GM18511 (cell line): ENCODE data around the gene SPDEF.

Experiments
- ATAC-seq: cut with Tn5 transposase; IDR thresholded peaks from one replicate; pipeline ENCODE4 v1.9.1; 2021; ENCODE audit warnings: mild to moderate bottlenecking, moderate library complexity; ENCODE audit not compliant: unreplicated experiment

Gene SPDEF

GRCh38 chr6:34547701-34548644 is 8.2 kb downstream of the SPDEF start:
- no peak for ATAC-seq

GRCh38 chr6:34546551-34547321 is 9.4 kb downstream of the SPDEF start:
- no peak for ATAC-seq

- ATAC-seq = no peak
Measured at GRCh38 chr6:34544776-34545471, 11.2 kb downstream of the SPDEF start.

GRCh38 chr6:34544052-34544604 is 12.0 kb downstream of the SPDEF start:
- no peak for ATAC-seq

- ATAC-seq = no peak
Measured at GRCh38 chr6:34543421-34543820, 12.7 kb downstream of the SPDEF start.

- ATAC-seq = no peak
Measured at GRCh38 chr6:34540841-34541240, 15.3 kb downstream of the SPDEF start.

- ATAC-seq = no peak
Measured at GRCh38 chr6:34540222-34540621, 15.9 kb downstream of the SPDEF start.

GRCh38 chr6:34539181-34539580 is 16.9 kb downstream of the SPDEF start:
- ATAC-seq = no peak

GRCh38 chr6:34538581-34538980 is 17.5 kb downstream of the SPDEF start:
- no peak for ATAC-seq

- no peak for ATAC-seq
Measured at GRCh38 chr6:34537922-34538550, 18.1 kb downstream of the SPDEF start.

- no peak for ATAC-seq
Measured at GRCh38 chr6:34536959-34537848, 18.9 kb downstream of the SPDEF start.

GRCh38 chr6:34536251-34536958 is 19.7 kb downstream of the SPDEF start:
- no peak for ATAC-seq

- no peak for ATAC-seq
Measured at GRCh38 chr6:34535646-34536045, 20.5 kb downstream of the SPDEF start.

GRCh38 chr6:34535199-34535598 is 20.9 kb downstream of the SPDEF start:
- ATAC-seq = no peak

- no peak for ATAC-seq
Measured at GRCh38 chr6:34534656-34535055, 21.5 kb downstream of the SPDEF start.

GRCh38 chr6:34534146-34534545 is 22.0 kb downstream of the SPDEF start:
- no peak for ATAC-seq

GRCh38 chr6:34532230-34532629 is 23.9 kb downstream of the SPDEF start:
- ATAC-seq = no peak

GRCh38 chr6:34531580-34532201 is 24.4 kb downstream of the SPDEF start:
- no peak for ATAC-seq
